Vagina (tissue), 2 donors: Measurements from ENCODE around the gene TTC32. TPM values are rescaled to one million over a fixed set of nuclear protein-coding genes. Genes with fewer than 3 reads are reported as not detected.

ENCODE experiments used
- DNase-seq, 2 donors: peaks; one replicate each; pipeline ENCODE4 v3.0.0-alpha.2; 2017; ENCODE audit errors: extremely low spot score in 2 of 2
- H3K27ac ChIP-seq: fragments of 200-600 bp; sonication (generic); one replicate; pipeline ENCODE4 v1.5.1; 2019
- H3K27me3 ChIP-seq: fragments of 200-600 bp; sonication (generic); one replicate; pipeline ENCODE4 v1.5.1; 2019
- H3K36me3 ChIP-seq, 2 donors: fragments of 200-600 bp; sonication (generic); one replicate each; pipeline ENCODE4 v1.5.1; 2017 to 2019
- H3K4me1 ChIP-seq: fragments of 200-600 bp; sonication (generic); one replicate; pipeline ENCODE4 v1.5.1; 2019
- H3K4me3 ChIP-seq, 2 donors: fragments of 200-600 bp; sonication (generic); 1 replicate in 1 of 2; 2 replicates in 1 of 2; pipeline ENCODE4 v1.5.1; 2016 to 2019
- H3K9me3 ChIP-seq: fragments of 200-600 bp; sonication (generic); one replicate; pipeline ENCODE4 v1.5.1; 2019
- POLR2A ChIP-seq, 2 donors: fragments of 450-650 bp; IDR thresholded peaks; one replicate each; pipeline ENCODE4 v1.6.1; 2017; ENCODE audit warnings: antibody characterized with exemption in 2 of 2, mild to moderate bottlenecking in 2 of 2, moderate library complexity in 2 of 2
- POLR2AphosphoS5 ChIP-seq, 2 donors: sonication (generic); formaldehyde crosslinking; IDR thresholded peaks; one replicate each; pipeline ENCODE4 v1.9.0; 2017; ENCODE audit warnings: antibody characterized with exemption in 2 of 2, mild to moderate bottlenecking in 2 of 2, low read depth in 1 of 2; ENCODE audit not compliant: insufficient read depth in 1 of 2
- intact Hi-C: fragments of 100-400 bp; cut with DNase I; formaldehyde crosslinking; loops from one replicate; pipeline ENCODE4 v1.15.1; 2023
- total RNA-seq: library from RNA; depleted of rRNA; stranded (reverse); fragments of >200 nt; gene quantifications from one replicate; pipeline ENCODE4 v1.2.3, GENCODE V29; 2016
- TF ChIP-seq, protein P1 (sequence below), 3 experiments: fragments of 450-650 bp in 2 of 3; fragments of 200-600 bp in 1 of 3; sonication (generic) in 1 of 3; IDR thresholded peaks; one replicate each; pipeline ENCODE4 v1.5.1; 2017 to 2019; ENCODE audit warnings: antibody characterized with exemption in 3 of 3, mild to moderate bottlenecking in 2 of 3, moderate library complexity in 2 of 3

The TTC32 gene
- total RNA-seq, 1 donor from 2014 or later, result 15.2 TPM

DNA sequence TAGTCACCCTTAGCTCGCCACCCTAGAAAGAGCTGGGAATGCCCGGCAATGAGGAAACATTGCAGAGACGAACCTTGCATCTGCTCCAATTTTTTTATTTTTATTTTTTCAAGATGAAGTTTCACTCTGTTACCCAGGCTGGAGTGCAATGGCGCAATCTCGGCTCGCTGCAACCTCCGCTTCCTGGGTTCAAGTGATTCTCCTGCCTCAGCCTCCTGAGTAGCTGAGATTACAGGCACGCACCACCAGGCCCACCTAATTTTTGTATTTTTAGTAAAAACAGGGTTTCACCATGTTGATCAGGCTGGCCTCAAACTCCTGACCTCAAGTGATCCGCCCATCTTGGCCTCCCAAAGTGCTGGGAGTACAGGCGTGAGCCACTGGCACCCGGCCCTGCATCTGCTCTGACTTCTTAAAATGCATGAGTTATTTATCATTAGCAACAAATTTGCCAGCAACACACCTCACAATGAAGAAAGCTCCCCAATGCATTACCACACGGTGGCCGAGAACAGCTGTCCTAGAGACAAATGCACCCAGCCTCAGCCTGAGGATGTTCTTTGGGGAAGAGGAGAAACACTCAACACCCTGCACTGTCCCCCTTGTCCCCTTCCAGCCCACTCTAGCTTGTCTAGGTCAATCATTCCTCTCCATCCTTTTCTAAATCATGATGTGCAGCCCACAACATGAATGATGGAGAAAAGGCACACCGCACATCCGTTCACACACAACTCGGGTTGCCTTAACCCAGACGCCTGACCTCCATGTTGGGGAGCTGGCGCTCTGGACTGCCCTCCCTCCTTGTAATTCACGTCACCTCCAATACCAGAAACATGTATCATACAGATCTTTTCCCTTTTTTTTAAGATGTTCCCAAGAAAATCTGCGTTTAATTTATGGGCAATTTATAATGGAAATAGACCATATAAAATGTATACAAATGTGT lies 46.9 kb downstream of the TTC32 start:
- intact Hi-C loops, result loop anchor here (10.0 kb wide), 1 partner anchor 1470 kb away; no protein-coding TSS in a partner anchor
- TF ChIP-seq, protein P1, sequence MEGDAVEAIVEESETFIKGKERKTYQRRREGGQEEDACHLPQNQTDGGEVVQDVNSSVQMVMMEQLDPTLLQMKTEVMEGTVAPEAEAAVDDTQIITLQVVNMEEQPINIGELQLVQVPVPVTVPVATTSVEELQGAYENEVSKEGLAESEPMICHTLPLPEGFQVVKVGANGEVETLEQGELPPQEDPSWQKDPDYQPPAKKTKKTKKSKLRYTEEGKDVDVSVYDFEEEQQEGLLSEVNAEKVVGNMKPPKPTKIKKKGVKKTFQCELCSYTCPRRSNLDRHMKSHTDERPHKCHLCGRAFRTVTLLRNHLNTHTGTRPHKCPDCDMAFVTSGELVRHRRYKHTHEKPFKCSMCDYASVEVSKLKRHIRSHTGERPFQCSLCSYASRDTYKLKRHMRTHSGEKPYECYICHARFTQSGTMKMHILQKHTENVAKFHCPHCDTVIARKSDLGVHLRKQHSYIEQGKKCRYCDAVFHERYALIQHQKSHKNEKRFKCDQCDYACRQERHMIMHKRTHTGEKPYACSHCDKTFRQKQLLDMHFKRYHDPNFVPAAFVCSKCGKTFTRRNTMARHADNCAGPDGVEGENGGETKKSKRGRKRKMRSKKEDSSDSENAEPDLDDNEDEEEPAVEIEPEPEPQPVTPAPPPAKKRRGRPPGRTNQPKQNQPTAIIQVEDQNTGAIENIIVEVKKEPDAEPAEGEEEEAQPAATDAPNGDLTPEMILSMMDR (IDR thresholded peaks at IDR 0.05), result no peak
- TF ChIP-seq POLR2AphosphoS5 (IDR thresholded peaks at IDR 0.05; ENCODE audit: insufficient read depth in 1 of 2, low read depth in 1 of 2) (no peak), POLR2A (IDR thresholded peaks at IDR 0.05) (no peak)
- no peak overlapping the region for H3K27ac ChIP-seq

DNA sequence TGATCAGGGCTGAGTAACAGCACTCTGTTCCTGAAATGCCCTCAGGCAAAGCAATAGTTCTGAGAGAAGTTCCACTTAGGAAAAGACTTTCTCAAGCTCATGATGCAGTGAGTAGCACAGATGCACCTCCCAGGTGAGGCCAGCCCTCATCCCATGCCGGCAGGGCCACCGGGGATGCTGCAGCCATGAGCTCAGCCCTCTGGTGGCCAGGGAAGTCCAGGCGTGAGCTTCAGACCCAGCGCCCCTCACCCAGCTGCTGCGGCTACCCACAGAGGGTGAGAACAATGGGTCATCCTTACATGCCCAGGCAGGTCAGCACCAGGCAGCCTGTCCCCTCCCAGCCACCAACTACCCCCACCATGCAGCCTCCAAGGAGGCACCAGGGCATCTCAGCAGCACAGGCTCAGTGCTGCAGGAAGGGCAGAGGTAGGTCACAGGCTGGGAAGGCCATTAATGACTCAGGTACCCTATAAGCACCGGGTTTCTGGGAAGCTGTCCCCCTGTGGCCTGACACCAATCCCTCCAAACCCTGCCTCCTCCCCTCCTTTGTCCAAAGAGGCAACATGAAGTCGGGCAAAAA lies 50.6 kb downstream of the TTC32 start:
- TF ChIP-seq POLR2A (IDR thresholded peaks at IDR 0.05) (no peak), POLR2AphosphoS5 (IDR thresholded peaks at IDR 0.05; ENCODE audit: insufficient read depth in 1 of 2, low read depth in 1 of 2) (no peak)
- TF ChIP-seq, protein P1 (IDR thresholded peaks at IDR 0.05), result no peak
- Histone ChIP-seq H3K36me3 (no peaks in the 10 kb centered on the region), H3K9me3 (no peaks in the 10 kb centered on the region), H3K4me3 (no peak overlapping the region), H3K27ac (no peak overlapping the region), H3K27me3 (no peaks in the 10 kb centered on the region), H3K4me1 (no peaks in the 10 kb centered on the region)
- intact Hi-C loops, result loop anchor here (10.0 kb wide), 1 partner anchor 1466 kb away; no protein-coding TSS in a partner anchor
- no peak for DNase-seq

More for the DNA sequence above, 46.9 kb downstream of the TTC32 start:
- Histone ChIP-seq H3K4me3 (no peak overlapping the region), H3K36me3 (no peaks in the 10 kb centered on the region), H3K27me3 (no peaks in the 10 kb centered on the region), H3K9me3 (no peaks in the 10 kb centered on the region), H3K4me1 (no peaks in the 10 kb centered on the region)
- DNase-seq, result no peak

DNA sequence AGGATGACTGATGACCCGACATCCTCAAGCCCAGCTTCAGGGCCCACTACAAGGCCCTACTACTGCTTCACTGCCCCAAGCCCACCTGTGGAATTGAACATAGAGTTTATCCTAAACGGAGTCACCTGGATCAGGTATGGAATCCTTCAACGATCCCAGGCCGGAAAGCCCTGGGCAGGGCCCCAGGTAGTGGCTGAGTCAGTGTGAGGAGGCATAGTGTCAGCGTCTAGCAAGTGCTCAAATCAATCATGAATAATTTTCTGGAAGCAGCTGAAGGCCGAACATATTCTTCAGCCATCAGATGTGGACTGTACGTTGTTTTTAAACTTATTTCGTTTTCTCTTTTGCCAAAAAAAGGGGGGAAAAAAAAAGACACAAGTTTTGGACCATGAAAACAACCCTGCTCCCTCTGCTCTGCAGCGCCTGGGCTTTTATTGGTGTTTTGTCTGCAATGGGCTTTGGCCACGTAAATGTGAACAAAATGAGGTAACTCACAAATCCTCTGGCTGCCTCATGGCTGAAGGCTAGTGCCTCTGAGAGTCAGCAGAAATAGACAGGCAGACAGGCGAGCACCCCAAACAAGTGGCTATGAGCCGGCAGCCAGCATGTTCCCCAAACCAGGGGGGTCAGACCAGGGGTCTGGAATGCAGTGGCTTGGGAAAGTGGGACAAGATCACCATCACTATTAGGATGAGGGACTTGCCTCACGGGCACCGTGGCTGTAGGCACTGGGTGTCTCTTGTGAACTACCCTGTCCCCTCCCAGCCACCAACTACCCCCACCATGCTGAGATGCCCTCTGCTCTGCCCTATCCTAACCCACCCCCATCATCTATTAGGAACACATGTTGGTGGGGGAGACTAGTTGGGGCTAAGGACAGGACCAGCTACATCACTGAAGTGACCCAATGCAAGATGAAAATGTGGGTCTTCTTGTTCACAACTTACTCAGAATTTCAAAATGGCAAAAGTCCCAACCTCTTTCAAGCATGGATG lies 51.4 kb downstream of the TTC32 start:
- intact Hi-C loops, result loop anchor here (10.0 kb wide), 1 partner anchor 1466 kb away; no protein-coding TSS in a partner anchor
- Histone ChIP-seq H3K36me3 (no peaks in the 10 kb centered on the region), H3K27me3 (no peaks in the 10 kb centered on the region), H3K4me1 (no peaks in the 10 kb centered on the region), H3K4me3 (no peak overlapping the region), H3K9me3 (no peaks in the 10 kb centered on the region), H3K27ac (no peak overlapping the region)
- TF ChIP-seq POLR2A (IDR thresholded peaks at IDR 0.05), result no peak
- TF ChIP-seq, protein P1 (IDR thresholded peaks at IDR 0.05), result no peak
- TF ChIP-seq POLR2AphosphoS5 (IDR thresholded peaks at IDR 0.05; ENCODE audit: insufficient read depth in 1 of 2, low read depth in 1 of 2), result no peak
- peak; percentile 65 to 70 for DNase-seq

DNA sequence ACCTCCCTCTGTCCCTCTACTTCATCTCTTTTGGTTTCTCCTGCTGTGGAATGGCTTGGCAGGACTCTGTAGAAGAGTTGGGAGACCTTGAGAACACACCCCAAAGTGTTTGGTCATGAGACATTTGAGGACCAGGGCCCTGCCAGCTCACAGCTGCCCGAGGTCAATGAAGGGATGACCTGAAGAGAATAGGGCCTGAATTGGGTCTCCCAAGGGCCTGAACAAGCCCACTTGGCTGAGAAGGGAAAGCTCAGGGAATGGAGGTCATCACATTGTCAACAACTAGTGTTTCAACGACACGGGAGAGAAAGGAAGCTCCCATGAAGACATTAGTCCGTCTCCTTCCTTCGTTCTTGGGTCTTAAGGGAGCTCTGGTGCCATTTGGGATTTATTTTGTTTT lies 52.8 kb downstream of the TTC32 start:
- no peaks in the 10 kb centered on the region for H3K4me1 ChIP-seq
- H3K36me3 ChIP-seq, result no peaks in the 10 kb centered on the region
- no peak overlapping the region for H3K4me3 ChIP-seq
- no peaks in the 10 kb centered on the region for H3K9me3 ChIP-seq
- TF ChIP-seq, protein P1 (IDR thresholded peaks at IDR 0.05), result no peak
- TF ChIP-seq POLR2A (IDR thresholded peaks at IDR 0.05) (no peak), POLR2AphosphoS5 (IDR thresholded peaks at IDR 0.05; ENCODE audit: insufficient read depth in 1 of 2, low read depth in 1 of 2) (no peak)
- H3K27ac ChIP-seq, result no peak overlapping the region
- no peaks in the 10 kb centered on the region for H3K27me3 ChIP-seq
- peak in 1 of 2 donors; percentile 77 for DNase-seq
- intact Hi-C loops, result no loop called here
